KG1 (cell line): ENCODE results near the gene CRLF2.
"Not testable (repeated sequence)": the region's sequence is repeated elsewhere in the genome, so short reads cannot be mapped to it uniquely, and the experiment has no call there.

Experiments used
- DNase-seq: peaks from one replicate; lab custom pipeline; 2025; lab: John Stamatoyannopoulos, UW

The CRLF2 gene

DNA sequence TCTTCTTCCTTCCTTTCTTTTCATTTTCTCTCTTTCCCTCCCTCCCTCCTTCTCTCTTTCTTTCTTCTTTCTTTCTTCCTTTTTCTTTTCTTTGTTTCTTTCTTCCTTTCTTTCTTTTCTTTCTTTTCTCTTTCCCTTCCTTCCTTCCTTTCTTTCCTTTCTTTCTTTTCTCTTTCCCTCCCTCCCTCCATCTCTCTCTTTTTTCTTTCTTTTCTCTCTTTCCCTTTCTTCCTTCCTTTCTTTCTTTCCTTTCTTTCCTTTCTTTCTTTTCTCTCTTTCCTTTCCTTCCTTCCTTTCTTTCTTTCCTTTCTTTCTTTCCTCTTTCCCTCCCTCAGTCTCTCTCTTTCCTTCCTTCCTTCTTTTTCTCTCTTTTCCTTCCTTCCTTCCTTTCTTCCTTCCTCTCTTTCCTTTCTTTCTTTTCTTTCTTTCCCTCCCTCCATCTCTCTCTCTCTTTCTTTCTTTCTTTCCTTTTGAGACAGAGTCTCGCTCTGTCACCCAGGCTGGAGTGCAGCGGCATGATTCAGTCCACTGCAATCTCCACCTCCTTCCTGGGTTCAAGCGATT lies 44.4 kb downstream of the CRLF2 start:
- no peak for DNase-seq

DNA sequence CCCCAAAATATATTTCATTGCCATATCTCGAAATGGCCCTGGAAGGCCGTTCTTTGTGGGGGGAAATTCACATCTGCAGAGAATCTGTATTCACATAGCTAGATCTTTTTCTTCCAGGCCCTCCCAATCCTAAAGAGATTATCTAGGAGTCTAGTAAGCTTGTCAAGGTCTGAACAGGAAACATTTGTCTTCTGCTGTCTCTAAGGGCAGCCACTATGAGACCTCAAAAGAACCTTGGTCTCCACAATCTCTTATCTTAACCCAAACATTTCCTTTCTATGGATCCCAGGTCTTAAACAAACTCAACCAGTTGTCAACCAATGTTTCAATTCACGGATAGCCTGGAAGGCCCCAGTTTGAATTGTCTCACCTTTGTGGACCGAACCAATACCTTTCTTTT lies 45.0 kb downstream of the CRLF2 start:
- no peak for DNase-seq

DNA sequence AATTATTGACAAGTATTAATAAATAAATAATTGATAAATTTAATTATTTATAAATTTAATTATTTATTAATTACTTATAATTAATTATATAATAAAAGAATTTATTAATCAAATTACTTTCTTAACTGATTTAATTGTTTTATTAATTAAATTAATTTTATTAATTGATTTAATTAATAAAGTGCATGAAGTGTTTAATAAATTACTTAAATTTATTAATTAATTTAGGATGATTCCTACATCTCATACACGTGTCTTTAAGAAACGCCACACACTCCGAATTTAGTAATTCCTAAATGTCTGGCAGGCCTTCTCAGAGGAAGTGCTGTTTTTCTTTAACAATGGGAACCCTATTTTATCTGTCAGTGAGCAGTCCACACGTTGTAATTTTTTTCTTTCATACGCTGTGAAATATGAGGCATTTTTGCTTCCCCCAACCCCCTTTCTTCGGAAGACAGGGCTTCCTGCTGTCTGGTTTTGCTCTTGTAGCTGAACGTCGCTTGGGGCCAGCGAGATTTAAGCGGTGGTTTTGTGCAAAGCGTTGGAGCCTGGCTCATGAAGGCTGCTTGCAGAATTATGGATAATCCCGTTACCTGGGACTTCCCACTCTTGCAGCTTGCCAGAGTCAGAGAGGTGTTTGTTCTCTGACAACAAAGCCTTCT lies 46.8 kb downstream of the CRLF2 start:
- DNase-seq: no peak

DNA sequence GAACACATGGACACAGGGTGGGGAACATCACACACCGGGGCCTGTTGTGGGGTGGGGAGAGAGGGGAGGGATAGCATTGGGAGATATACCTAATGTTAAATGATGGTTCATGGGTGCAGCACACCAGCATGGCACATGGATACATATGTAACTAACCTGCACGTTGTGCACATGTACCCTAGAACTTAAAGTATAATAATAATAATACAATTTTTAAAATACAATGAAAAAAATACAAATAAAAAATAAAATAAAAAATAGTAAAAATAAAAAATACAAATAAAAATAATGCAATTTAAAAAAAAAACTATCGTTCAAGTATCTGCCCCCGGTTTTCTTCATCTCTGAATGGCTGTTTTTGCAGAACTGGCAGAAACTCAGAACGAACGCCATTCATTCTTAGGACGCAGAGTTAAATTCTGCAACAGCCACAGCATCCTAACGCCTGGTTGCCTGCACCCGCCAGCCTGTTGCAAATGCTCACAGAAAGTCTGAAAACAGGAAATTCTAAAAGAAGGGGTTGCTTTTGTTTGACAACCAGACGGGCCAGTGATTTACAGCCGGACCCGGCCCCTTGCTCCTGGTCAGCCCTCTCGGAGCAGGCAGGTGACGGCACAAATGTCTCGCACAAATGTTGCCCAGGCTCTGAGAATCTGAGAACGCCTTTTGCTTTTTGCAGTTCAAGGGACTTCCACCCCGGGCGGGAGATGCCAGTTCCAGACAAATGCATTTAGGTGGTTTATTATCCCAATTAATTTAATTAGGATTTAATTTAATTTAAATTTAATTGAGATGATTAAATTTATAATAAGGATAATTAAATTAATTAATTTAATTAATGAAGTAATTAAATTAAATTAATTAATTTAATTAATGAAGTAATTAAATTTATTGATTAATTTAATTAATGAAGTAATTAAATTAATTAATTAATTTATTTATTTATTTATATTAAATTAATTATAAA lies 47.8 kb downstream of the CRLF2 start:
- DNase-seq: no peak

DNA sequence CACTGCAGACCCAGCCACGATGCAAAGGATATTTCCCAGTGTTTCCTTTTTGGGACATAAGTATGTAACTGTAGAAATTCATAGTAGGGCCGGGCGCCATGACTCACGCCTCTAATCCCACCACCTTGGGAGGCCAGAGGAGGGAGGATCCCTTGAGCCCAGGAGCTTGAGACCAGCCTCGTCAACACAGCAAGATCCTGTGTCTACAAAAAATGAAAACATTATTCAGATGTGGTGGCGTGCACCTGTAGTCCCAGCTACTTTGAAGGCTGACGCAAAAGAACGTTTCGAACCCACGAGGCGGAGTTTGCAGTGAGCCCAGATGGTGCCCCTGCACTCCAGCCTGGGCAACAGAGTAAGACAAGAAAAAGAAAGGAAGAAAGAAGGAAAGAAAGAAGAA lies 49.2 kb downstream of the CRLF2 start:
- DNase-seq: no peak

DNA sequence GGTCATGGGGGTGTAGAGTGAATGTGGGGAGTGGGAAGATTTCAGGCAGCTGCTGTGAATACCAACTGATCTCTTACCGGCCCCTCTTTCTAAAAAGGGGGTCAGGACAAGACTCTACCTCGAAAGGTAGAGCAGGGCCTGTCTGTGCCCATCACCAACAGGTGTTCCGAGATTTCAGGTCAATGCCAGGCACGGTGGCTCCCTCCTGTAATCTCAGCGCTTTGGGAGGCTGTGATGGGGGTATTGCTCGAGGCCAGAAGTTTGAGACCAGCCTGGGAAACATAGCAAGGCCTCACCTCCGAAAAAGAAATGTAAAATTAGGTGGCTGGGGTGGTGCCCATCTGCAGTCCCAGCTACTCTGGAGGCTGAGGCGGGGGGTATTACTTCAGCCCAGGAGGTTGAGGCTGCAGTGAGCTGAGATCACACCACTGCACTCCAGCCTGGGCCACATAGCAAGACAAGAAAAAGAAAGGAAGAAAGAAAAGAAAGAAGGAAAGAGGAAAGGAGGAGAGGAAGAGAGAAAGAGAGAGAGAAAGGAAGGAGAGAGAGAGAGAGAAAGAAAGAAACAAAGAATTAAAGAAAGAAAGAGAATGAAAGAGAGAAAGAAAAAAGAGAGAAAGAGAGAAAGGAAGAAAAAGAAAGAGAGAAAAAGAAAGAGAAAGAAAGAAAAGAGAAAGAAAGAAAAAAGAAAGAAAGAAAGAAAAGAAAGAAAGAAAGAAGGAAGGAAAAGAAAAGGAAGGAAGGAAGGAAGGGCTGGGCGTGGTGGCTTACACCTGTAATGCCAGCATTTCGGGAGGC lies 50.1 kb downstream of the CRLF2 start:
- DNase-seq: no peak

DNA sequence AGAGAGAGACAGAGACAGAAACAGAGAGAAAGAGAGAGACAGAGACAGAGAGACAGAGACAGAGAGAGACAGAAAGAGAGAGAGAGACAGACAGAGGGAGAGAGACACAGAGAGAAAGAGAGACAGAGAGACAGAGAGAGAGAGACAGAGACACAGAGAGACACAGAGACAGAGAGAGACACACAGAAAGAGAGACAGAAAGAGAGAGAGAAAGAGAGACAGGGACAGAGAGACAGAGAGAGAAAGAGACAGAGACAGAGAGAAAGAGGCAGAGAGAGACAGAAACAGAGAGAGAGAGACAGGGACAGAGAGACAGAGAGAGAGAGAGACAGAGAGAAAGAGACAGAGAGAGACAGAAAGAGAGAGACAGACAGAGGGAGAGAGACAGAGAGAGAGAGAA lies 52.9 kb downstream of the CRLF2 start:
- DNase-seq: no peak

DNA sequence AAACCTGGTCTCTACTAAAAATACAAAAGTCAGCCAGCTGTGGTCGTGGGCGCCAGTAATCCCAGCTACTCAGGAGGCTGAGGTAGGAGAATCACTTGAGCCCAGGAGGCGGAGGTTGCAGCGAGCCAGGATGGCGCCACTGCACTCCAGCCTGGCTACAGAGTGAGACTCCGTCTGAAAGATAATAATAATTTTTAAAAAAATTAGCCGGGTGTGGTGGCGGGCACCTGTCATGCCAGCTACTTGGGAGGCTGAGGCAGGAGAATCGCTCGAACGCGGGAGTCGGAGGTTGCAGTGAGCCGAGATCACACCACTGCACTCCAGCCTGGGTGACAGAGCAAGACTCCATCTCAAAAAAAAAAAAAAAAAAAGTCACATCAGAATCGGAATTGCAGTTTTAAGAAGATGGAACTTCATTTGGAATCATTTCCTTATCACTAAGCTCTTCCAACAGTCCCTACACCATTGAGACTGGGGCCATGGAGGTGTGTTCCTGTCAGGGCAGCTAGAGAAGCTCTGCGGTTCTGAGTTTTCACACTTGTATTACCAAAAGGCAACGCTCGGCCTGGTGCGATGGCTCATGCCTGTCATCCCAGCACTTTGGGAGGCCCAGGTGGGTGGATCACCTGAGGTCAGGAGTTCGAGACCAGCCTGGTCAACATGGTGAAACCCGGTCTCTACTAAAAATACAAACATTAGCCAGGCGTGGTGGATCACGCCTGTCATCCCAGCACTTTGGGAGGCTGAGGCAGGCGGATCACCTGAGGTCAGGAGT lies 55.6 kb downstream of the CRLF2 start:
- not testable (repeated sequence) for DNase-seq

DNA sequence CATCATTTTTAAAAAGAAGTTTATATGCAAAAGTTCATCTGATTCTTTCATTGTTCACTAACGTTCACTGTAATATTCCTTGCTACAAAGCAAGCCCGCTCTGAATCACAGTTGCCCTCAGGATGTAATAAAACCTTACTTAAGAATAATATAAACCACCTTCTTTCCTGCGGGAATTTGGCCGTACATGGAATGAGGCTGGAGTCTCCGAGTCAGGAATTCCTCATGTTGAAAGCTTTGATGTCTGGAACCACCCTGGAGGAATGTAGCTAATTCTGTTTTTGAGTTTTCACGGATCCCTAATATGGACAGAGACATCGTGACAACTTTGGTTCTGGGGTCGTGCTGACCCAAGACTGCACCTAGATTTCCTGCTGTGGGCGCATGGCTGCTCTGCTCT lies 58.5 kb downstream of the CRLF2 start:
- DNase-seq: no peak

DNA sequence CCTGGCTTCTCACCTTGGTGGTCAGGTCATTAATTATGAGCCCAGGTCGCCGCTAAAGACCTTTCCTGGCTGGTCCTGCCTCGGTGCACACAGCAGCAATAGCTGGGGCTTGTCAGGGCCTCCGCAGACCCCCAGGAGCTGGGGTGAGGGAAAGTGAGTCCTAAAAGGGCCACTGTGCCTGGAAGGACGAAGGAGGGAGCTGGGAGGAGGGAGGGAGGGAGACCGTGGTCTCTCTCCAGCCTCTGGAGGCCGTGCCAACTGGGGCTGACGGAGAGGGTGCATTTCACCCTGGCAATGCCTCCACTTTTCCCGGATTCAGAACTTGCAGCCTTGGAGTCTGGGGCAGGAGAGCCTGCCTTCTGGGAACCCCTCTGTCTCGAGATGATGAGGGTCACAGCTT lies 60.4 kb downstream of the CRLF2 start:
- DNase-seq: no peak

DNA sequence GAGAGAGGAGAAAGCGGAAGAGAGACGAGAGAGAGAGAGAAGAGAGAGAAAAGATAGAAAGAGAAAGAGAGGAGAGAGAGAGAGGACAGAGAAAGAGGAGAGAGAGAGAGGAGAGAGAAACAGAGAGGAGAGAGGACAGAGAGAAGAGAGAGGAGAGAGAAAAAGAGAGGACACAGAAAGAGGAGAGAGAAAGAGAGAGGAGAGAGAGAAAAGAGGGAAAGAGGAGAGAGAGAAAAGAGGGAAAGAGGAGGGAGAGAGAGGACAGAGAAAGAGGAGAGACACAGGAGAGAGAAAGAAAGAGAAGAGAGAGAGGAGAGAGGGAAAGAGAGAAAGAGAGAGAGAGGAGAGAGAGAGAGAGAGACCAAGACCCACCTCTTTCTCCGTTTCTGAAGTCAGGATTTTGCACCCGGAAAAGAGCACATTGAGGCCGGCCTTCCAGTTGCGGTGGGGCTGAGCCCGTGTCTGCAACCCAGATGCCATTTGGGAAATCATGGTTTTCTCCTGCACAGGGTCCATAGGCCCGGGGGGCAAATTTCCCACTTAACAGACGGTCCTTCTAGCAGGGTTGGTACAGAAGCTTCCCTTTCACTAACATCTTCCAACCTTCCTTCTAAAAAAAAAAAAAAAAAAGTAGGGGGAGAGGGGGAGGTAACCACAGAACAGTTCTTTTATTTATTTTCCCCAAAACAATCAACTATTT lies 60.9 kb downstream of the CRLF2 start:
- DNase-seq: no peak

DNA sequence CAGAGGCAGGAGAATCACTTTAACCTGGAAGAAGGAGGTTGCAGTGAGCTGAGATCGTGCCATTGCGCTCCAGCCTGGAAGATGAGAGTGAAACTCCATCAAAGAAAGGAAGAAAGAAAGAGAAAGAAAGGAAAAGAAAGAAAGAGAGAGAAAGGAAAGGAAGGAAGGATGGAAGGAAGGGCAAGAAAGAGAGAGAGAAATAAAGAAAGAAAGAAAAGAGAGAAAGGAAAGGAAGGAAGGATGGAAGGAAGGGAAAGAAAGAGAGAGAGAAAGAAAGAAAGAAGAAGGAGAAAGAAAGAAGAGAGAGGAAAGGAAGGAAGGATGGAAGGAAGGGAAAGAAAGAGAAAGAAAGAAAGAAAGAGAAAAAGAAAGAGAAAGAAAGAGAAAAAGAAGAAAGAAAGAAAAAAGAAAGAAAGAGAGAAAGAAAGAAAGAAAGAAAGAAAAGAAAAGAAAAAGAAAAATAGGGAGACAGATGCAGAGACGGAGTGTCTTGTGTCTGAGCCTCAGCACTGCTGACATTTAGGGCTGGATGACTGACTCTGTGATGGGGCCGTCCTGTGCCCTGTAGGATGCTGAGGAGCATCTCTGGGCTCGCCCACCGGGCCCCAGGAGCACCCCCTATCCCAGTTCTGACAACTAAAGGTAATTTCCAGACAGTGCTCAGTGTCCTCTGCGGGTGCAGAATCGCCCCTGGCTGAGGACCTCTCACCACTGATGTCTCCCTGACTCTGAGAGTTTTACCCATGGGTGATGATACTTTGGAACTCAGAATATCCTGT lies 61.7 kb downstream of the CRLF2 start:
- no peak for DNase-seq

DNA sequence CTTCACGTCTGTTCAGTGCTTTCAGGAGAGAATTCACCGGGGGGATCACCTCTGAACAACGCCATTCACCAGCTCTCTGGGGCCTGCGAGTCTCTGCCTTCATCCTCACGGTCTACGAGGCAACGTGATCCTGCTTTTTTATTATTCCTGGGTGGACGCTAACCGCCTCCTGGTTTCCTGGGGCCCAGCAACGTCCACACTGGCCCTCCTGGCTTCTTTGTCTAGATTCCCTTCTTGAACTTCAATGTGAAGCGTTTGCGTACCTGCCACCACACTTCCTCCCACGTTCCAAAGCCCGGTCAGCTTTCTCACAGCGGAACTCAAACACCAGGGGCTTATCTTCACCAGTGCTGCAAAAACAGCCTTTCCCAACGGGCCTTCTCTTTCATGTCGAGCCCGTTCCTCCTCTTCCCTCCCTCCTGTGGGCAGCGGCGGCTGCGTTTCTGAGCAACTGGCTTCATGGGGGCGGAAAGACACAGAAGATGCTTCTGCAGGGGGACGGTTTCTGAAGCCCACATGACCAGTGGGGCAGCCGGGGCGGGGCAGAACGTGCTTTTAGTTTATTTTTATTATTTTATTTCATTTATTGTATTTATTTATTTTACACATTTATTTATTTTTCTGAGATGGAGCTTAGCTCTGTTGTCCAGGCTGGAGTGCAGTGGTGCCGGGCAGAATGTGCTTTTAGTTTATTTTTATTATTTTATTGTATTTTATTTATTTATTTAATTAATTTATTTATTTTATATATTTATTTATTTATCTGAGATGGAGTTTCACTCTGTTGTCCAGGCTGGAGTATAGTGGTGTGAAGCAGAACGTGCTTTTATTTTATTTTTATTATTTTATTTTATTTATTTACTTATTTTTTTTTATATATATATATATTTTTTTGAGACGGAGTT lies 64.6 kb downstream of the CRLF2 start:
- no peak for DNase-seq

DNA sequence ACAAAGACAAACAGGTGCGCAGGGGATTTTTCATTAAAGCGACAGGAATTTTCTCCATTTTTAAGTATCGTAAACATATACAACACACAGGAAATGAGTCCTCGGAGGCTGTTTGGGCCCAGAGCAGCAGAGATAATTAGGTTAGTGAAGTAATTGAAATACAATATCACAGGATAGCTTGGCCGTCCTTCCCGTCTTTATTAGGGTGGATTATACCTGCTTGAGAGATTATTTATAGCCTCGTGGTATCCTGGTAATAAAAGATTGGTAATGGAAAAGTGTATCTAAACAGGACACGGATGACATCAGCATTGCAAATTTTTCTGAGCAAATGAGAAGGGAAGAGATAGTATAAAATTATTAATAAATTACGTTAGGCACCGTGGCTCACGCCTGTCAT lies 68.2 kb downstream of the CRLF2 start:
- no peak for DNase-seq
